K562 (cell line): ENCODE results near the gene PSMD14. TPM values are rescaled to one million over a fixed set of nuclear protein-coding genes. Genes with fewer than 3 reads are reported as not detected.
A peak's percentile ranks its signal among the peaks of the same experiment; 100 is the strongest.

Experiments used
- BHLHE40 ChIP-seq: IDR thresholded peaks from 2 replicates; pipeline ENCODE4 v1.6.1; 2011; ENCODE audit warnings: low read length, improper control_type of control experiment
- CBFB ChIP-seq: sonication (generic); formaldehyde crosslinking; IDR thresholded peaks from 2 replicates; pipeline ENCODE4 v1.4.0; 2020; ENCODE audit warnings: mild to moderate bottlenecking, missing genetic modification reagents
- CTBP1 ChIP-seq: fragments of 450-650 bp; IDR thresholded peaks from 2 replicates; pipeline ENCODE4 v1.6.1; 2016; ENCODE audit warnings: borderline replicate concordance
- IFI16 ChIP-seq: fragments of 250-450 bp; sonication (Bioruptor Pico); IDR thresholded peaks from 2 replicates; pipeline ENCODE4 v2.1.2; 2022; ENCODE audit warnings: mild to moderate bottlenecking, inconsistent platforms
- JUND ChIP-seq, 2 experiments: IDR thresholded peaks; 2 replicates in 1 of 2; 3 replicates in 1 of 2; pipeline ENCODE4 v1.6.1; 2011; ENCODE audit warnings: borderline replicate concordance in 2 of 2, low read depth in 2 of 2, low read length in 2 of 2, improper control_type of control experiment in 1 of 2, missing biosample characterization in 1 of 2, missing genetic modification characterization in 1 of 2, missing genetic modification reagents in 1 of 2
- KAT8 ChIP-seq: fragments of 450-650 bp; IDR thresholded peaks from 2 replicates; pipeline ENCODE4 v1.6.1; 2016; ENCODE audit warnings: low read depth, mild to moderate bottlenecking
- MEF2A ChIP-seq: IDR thresholded peaks from 2 replicates; pipeline ENCODE4 v1.6.1; 2011; ENCODE audit warnings: low read depth, mild to moderate bottlenecking, low read length, moderate library complexity; ENCODE audit not compliant: control insufficient read depth
- SAP30 ChIP-seq: fragments of 200-600 bp; sonication (generic); IDR thresholded peaks from 2 replicates; pipeline ENCODE4 v1.6.1; 2012; ENCODE audit warnings: borderline replicate concordance, low read depth, mild to moderate bottlenecking, moderate library complexity, low read length, control low read depth, inconsistent platforms; ENCODE audit not compliant: insufficient read depth, poor library complexity, severe bottlenecking
- ZNF134 ChIP-seq: fragments of 250-450 bp; sonication (Bioruptor Pico); conservative IDR thresholded peaks from 2 replicates; pipeline ENCODE4 v1.4.0; 2020
- ZSCAN32 ChIP-seq: fragments of 450-650 bp; formaldehyde crosslinking; IDR thresholded peaks from 2 replicates; pipeline ENCODE4 v1.4.0; 2020; ENCODE audit warnings: mild to moderate bottlenecking, moderate library complexity
- ZZZ3 ChIP-seq: fragments of 450-650 bp; IDR thresholded peaks from 2 replicates; pipeline ENCODE4 v1.6.1; 2016; ENCODE audit warnings: antibody characterized with exemption, mild to moderate bottlenecking, moderate library complexity
- polyA plus RNA-seq, 8 experiments: library from polyadenylated mRNA; depleted of rRNA in 4 of 8; stranded (reverse) in 5 of 8; unstranded in 3 of 8; fragments of >200 nt; fragmentation: Nextera tagmentation in 2 of 8; fragmentation: Illumina TruSeq in 1 of 8; extraction: Ambion mirVana in 2 of 8; extraction: Trizol in 1 of 8; gene quantifications; 2 replicates each; pipeline versions ENCODE4 v1.2.1 to v1.2.3, GENCODE V29; 2011 to 2014; ENCODE audit warnings: inconsistent platforms in 1 of 8, missing spikeins in 1 of 8
- total RNA-seq, 7 experiments: library from RNA; depleted of rRNA in 6 of 7; stranded (reverse); fragments of >200 nt in 6 of 7; fragmentation: Illumina TruSeq in 2 of 7; extraction: Trizol in 2 of 7; gene quantifications; 2 replicates each; pipeline versions ENCODE4 v1.2.1 to v1.2.3, GENCODE V29; 2011 to 2021; ENCODE audit warnings: low replicate concordance in 1 of 7
- TF ChIP-seq, protein P1 (sequence below), 2 experiments: IDR thresholded peaks; 2 replicates each; pipeline ENCODE4 v1.6.1; 2012; ENCODE audit warnings: improper control_type of control experiment in 2 of 2, low read depth in 2 of 2, low read length in 2 of 2, borderline replicate concordance in 1 of 2
- TF ChIP-seq, protein P2 (sequence below): fragments of 250-450 bp; sonication (Bioruptor Pico); IDR thresholded peaks from 2 replicates; pipeline ENCODE4 v1.5.0; 2020; ENCODE audit warnings: mild to moderate bottlenecking, borderline replicate concordance
- TF ChIP-seq, protein P3 (sequence below): fragments of 450-650 bp; conservative IDR thresholded peaks from 2 replicates; pipeline ENCODE4 v1.6.1; 2016; ENCODE audit warnings: missing genetic modification characterization, low read depth, mild to moderate bottlenecking, control low read depth, missing compliant biosample characterization
- TF ChIP-seq, protein P4 (sequence below): fragments of 200-800 bp; sonication (Bioruptor generic); IDR thresholded peaks from 2 replicates; pipeline ENCODE4 v1.6.1; 2016; ENCODE audit warnings: missing genetic modification characterization, missing compliant biosample characterization

PSMD14 gene
- total and polyA plus RNA-seq, 9 of the 15 experiments (the other 6 are each of a cell fraction or from before 2014, with no cell fraction given): 151 to 515 (median 228) TPM

DNA sequence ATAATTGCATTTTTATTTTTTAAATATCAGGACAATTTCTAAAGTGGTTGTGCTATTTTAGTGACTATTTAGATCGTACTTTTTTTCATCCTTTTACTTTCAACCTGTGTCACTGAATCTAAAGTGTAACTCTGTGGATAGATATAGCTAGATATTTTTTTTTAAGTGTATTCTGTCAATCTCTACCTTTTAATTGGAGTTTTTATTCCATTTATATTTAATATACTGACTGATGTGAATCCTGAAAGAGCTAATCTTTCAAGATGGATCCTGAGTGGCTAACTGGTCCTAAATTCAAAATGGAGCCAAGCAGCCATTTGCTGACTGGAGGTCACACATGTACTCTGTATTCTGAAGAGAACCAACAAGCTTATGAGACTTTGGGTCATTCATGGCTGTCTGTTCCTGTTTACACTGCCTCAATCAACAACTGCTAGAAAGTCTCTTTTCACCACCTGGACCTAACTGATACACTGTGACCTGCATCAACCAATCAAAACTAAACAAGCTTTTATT, 4.6 kb upstream of the PSMD14 start (continued):
- TF ChIP-seq, protein P1, sequence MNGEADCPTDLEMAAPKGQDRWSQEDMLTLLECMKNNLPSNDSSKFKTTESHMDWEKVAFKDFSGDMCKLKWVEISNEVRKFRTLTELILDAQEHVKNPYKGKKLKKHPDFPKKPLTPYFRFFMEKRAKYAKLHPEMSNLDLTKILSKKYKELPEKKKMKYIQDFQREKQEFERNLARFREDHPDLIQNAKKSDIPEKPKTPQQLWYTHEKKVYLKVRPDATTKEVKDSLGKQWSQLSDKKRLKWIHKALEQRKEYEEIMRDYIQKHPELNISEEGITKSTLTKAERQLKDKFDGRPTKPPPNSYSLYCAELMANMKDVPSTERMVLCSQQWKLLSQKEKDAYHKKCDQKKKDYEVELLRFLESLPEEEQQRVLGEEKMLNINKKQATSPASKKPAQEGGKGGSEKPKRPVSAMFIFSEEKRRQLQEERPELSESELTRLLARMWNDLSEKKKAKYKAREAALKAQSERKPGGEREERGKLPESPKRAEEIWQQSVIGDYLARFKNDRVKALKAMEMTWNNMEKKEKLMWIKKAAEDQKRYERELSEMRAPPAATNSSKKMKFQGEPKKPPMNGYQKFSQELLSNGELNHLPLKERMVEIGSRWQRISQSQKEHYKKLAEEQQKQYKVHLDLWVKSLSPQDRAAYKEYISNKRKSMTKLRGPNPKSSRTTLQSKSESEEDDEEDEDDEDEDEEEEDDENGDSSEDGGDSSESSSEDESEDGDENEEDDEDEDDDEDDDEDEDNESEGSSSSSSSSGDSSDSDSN (IDR thresholded peaks at IDR 0.05; ENCODE audit: borderline replicate concordance in 1 of 2, low read depth in 2 of 2, low read length in 2 of 2): no peak
- TF ChIP-seq, protein P2, sequence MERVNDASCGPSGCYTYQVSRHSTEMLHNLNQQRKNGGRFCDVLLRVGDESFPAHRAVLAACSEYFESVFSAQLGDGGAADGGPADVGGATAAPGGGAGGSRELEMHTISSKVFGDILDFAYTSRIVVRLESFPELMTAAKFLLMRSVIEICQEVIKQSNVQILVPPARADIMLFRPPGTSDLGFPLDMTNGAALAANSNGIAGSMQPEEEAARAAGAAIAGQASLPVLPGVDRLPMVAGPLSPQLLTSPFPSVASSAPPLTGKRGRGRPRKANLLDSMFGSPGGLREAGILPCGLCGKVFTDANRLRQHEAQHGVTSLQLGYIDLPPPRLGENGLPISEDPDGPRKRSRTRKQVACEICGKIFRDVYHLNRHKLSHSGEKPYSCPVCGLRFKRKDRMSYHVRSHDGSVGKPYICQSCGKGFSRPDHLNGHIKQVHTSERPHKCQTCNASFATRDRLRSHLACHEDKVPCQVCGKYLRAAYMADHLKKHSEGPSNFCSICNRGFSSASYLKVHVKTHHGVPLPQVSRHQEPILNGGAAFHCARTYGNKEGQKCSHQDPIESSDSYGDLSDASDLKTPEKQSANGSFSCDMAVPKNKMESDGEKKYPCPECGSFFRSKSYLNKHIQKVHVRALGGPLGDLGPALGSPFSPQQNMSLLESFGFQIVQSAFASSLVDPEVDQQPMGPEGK (CRISPR knock-in tag): no peak
- no peak for TF ChIP-seq CBFB (CRISPR knock-in tag)
- TF ChIP-seq, protein P3, sequence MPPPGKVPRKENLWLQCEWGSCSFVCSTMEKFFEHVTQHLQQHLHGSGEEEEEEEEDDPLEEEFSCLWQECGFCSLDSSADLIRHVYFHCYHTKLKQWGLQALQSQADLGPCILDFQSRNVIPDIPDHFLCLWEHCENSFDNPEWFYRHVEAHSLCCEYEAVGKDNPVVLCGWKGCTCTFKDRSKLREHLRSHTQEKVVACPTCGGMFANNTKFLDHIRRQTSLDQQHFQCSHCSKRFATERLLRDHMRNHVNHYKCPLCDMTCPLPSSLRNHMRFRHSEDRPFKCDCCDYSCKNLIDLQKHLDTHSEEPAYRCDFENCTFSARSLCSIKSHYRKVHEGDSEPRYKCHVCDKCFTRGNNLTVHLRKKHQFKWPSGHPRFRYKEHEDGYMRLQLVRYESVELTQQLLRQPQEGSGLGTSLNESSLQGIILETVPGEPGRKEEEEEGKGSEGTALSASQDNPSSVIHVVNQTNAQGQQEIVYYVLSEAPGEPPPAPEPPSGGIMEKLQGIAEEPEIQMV (tag): no peak
- no peak for TF ChIP-seq JUND (IDR thresholded peaks at IDR 0.05; ENCODE audit: borderline replicate concordance, low read depth, low read length)
- TF ChIP-seq JUND (tag; IDR thresholded peaks at IDR 0.05; ENCODE audit: borderline replicate concordance, low read depth, low read length): no peak
- no peak for TF ChIP-seq ZZZ3
- no peak for TF ChIP-seq IFI16 (CRISPR knock-in tag)
- TF ChIP-seq MEF2A: no peak
- TF ChIP-seq, protein P4, sequence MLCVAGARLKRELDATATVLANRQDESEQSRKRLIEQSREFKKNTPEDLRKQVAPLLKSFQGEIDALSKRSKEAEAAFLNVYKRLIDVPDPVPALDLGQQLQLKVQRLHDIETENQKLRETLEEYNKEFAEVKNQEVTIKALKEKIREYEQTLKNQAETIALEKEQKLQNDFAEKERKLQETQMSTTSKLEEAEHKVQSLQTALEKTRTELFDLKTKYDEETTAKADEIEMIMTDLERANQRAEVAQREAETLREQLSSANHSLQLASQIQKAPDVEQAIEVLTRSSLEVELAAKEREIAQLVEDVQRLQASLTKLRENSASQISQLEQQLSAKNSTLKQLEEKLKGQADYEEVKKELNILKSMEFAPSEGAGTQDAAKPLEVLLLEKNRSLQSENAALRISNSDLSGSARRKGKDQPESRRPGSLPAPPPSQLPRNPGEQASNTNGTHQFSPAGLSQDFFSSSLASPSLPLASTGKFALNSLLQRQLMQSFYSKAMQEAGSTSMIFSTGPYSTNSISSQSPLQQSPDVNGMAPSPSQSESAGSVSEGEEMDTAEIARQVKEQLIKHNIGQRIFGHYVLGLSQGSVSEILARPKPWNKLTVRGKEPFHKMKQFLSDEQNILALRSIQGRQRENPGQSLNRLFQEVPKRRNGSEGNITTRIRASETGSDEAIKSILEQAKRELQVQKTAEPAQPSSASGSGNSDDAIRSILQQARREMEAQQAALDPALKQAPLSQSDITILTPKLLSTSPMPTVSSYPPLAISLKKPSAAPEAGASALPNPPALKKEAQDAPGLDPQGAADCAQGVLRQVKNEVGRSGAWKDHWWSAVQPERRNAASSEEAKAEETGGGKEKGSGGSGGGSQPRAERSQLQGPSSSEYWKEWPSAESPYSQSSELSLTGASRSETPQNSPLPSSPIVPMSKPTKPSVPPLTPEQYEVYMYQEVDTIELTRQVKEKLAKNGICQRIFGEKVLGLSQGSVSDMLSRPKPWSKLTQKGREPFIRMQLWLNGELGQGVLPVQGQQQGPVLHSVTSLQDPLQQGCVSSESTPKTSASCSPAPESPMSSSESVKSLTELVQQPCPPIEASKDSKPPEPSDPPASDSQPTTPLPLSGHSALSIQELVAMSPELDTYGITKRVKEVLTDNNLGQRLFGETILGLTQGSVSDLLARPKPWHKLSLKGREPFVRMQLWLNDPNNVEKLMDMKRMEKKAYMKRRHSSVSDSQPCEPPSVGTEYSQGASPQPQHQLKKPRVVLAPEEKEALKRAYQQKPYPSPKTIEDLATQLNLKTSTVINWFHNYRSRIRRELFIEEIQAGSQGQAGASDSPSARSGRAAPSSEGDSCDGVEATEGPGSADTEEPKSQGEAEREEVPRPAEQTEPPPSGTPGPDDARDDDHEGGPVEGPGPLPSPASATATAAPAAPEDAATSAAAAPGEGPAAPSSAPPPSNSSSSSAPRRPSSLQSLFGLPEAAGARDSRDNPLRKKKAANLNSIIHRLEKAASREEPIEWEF (CRISPR knock-in tag): no peak
- TF ChIP-seq SAP30: no peak
- no peak for TF ChIP-seq ZNF134 (CRISPR knock-in tag)
- TF ChIP-seq KAT8: peak; percentile 60; the same call in 1 of the 2 replicates
- TF ChIP-seq BHLHE40: no peak
- TF ChIP-seq ZSCAN32 (CRISPR knock-in tag): no peak
- TF ChIP-seq CTBP1: no peak
